SK-N-MC (cell line): ENCODE data around the gene FREM2.

ENCODE experiments used
- EZH2 ChIP-seq: fragments of 200-600 bp; sonication (generic); IDR thresholded peaks from one replicate; pipeline ENCODE4 v1.6.1; 2017; ENCODE audit warnings: antibody characterized with exemption
- POLR2AphosphoS5 ChIP-seq: IDR thresholded peaks from 2 replicates; pipeline ENCODE4 v1.6.1; 2012; ENCODE audit warnings: mild to moderate bottlenecking, low read depth, low read length, borderline replicate concordance

DNA sequence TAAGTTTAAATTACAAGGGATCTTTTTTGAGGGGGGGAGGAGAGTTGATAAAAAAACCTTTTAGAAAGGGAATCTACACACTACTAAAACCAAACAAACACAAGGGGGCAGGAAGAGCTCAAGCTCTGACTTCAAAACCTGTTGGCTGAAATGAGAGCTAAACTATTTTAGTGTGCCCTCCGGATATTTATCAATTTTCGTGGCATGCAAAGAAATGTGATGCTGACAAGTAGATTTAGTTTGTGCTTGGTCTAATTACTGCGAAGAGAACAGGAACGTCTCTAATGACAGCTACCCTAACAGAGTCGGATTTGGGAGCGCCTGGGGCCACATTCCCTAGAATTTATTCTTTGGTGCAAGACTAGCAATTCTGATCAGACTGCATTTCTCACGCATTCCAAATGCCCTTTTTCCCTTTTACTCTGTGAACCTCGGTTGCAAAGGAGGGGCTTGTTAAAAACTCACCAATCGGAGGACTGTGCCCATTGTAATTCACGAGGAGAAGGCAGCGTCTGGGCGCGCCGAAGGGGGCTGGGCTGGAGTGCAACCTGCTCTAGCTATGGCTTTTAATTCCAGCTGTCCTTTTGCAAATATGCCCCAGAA is 802 bp upstream of the FREM2 start:
- no peak for TF ChIP-seq EZH2
- TF ChIP-seq POLR2AphosphoS5 = no peak
